ENCODE data around the gene ZNF212.

DNA sequence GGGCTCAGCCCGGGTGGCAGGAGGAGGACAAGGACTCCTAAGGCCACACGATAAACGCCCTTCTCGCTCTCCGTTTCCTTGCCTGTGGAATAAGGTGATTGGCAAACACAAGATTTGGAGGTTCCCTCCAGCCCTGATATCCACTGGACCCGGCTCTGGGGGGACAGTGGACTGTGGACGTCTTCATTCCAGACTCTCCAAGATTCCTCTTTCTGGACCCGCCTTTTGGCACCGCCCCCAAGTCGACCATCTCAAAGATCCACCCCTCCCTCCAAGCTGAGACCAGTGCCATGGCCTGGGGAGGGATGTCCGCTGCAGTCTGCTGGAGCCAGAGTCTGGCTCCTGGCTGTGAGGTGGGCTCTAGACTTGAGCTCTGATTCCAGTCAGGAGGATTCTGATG is 46.2 kb downstream of the ZNF212 start:
- TF ChIP-seq, protein P1, sequence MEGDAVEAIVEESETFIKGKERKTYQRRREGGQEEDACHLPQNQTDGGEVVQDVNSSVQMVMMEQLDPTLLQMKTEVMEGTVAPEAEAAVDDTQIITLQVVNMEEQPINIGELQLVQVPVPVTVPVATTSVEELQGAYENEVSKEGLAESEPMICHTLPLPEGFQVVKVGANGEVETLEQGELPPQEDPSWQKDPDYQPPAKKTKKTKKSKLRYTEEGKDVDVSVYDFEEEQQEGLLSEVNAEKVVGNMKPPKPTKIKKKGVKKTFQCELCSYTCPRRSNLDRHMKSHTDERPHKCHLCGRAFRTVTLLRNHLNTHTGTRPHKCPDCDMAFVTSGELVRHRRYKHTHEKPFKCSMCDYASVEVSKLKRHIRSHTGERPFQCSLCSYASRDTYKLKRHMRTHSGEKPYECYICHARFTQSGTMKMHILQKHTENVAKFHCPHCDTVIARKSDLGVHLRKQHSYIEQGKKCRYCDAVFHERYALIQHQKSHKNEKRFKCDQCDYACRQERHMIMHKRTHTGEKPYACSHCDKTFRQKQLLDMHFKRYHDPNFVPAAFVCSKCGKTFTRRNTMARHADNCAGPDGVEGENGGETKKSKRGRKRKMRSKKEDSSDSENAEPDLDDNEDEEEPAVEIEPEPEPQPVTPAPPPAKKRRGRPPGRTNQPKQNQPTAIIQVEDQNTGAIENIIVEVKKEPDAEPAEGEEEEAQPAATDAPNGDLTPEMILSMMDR (IDR thresholded peaks at IDR 0.05; ENCODE audit: extremely low read depth in 1 of 2, insufficient read depth in 1 of 2, low read depth in 1 of 2, low read length in 2 of 2): no peak
- TF ChIP-seq POLR2A (IDR thresholded peaks at IDR 0.05; ENCODE audit: low read depth, low read length) (no peak), MYC (IDR thresholded peaks at IDR 0.05; ENCODE audit: low read depth, low read length) (no peak), MAX (IDR thresholded peaks at IDR 0.05; ENCODE audit: insufficient read depth, insufficient read length) (no peak), POLR2AphosphoS5 (IDR thresholded peaks at IDR 0.05; ENCODE audit: insufficient read depth, low read depth, low read length) (no peak), EZH2 (IDR thresholded peaks at IDR 0.05; ENCODE audit: borderline replicate concordance, low read depth, low read length, severe bottlenecking) (no peak)
